OCI-LY3 (cell line): Measurements from ENCODE around the gene CTTN.

Experiments
- H2AFZ ChIP-seq: fragments of 200-600, 300-600 bp; shearing (Covaris generic); 2 replicates; pipeline ENCODE4 v1.6.0; 2014; ENCODE audit warnings: antibody characterized with exemption, low read depth, low read length
- H3K27ac ChIP-seq: fragments of 200-600, 300-600 bp; sonication (generic); 2 replicates; pipeline ENCODE4 v1.5.1; 2014; ENCODE audit warnings: mild to moderate bottlenecking, low read length, moderate library complexity, mixed read lengths
- H3K27me3 ChIP-seq: fragments of 200-600, 300-600 bp; sonication (generic); 2 replicates; pipeline ENCODE4 v1.6.1; 2014; ENCODE audit warnings: low read depth, low read length, mixed read lengths
- H3K36me3 ChIP-seq: fragments of 200-600, 300-600 bp; sonication (generic); replicated peaks from 2 replicates; pipeline ENCODE3; 2014; ENCODE audit warnings: low read depth, low read length, mixed read lengths
- H3K4me1 ChIP-seq: fragments of 300-600, 200-600 bp; sonication (generic); 2 replicates; pipeline ENCODE4 v1.6.1; 2014; ENCODE audit warnings: low read length, mixed read lengths
- H3K4me2 ChIP-seq: fragments of 200-600, 300-600 bp; sonication (generic); 2 replicates; pipeline ENCODE4 v1.6.1; 2014; ENCODE audit warnings: low read length, mixed read lengths
- H3K4me3 ChIP-seq: fragments of 300-600, 200-600 bp; sonication (generic); 2 replicates; pipeline ENCODE4 v1.5.1; 2014; ENCODE audit warnings: antibody characterized with exemption, mild to moderate bottlenecking, low read length, moderate library complexity
- H3K79me2 ChIP-seq: fragments of 300-600, 200-600 bp; shearing (Covaris generic); 2 replicates; pipeline ENCODE4 v1.6.1; 2014; ENCODE audit warnings: mild to moderate bottlenecking, low read length, mixed read lengths
- H3K9ac ChIP-seq: fragments of 300-600, 200-600 bp; shearing (Covaris generic); 2 replicates; pipeline ENCODE4 v1.6.0; 2014; ENCODE audit warnings: mild to moderate bottlenecking, low read length, moderate library complexity
- H3K9me3 ChIP-seq: fragments of 200-600, 300-600 bp; shearing (Covaris generic); 2 replicates; pipeline ENCODE4 v1.6.1; 2014; ENCODE audit warnings: low read length, mixed read lengths; ENCODE audit not compliant: insufficient read depth
- H4K20me1 ChIP-seq: fragments of 200-600, 300-600 bp; sonication (generic); 2 replicates; pipeline ENCODE4 v1.6.1; 2016; ENCODE audit warnings: low read length, mixed read lengths; ENCODE audit not compliant: insufficient read depth
- EZH2phosphoT487 ChIP-seq: fragments of 200-600 bp; shearing (Covaris generic); IDR thresholded peaks from 2 replicates; pipeline ENCODE4 v1.6.1; 2018; ENCODE audit warnings: antibody characterized with exemption, mixed run types, low read depth
- TF ChIP-seq, protein P1 (sequence below): fragments of 200-600, 300-600 bp; sonication (generic); IDR thresholded peaks from 2 replicates; pipeline ENCODE4 v1.5.1; 2014; ENCODE audit warnings: antibody characterized with exemption, low read length, low read depth

Gene CTTN

DNA sequence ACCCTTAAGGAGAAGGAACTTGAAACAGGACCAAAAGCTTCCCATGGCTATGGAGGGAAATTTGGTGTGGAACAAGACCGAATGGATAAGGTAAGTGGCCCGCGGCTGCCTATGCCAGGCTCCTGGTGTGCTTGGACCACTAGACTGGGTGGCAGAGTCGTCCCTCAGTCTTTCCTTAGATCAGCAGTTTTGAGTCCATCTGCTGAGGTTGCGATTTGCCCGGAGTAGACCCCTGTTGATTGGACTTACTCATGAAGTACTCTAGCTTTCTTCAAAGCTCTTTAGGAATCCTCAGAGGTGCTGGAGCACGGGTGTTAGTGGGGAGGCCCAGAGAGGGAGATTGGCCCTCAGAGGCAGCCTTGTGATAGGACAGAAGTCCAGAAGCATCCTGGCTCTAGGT, 11.5 kb downstream of the CTTN start:
- no peak overlapping the region for H3K9ac ChIP-seq
- H4K20me1 ChIP-seq: peaks cover 15% of the 10 kb centered on the region
- no peaks in the 10 kb centered on the region for H3K79me2 ChIP-seq
- H3K27me3 ChIP-seq: no peaks in the 10 kb centered on the region
- H3K36me3 ChIP-seq: peaks cover 58% of the 10 kb centered on the region
- H3K4me1 ChIP-seq: no peaks in the 10 kb centered on the region
- TF ChIP-seq EZH2phosphoT487: no peak
- TF ChIP-seq, protein P1, sequence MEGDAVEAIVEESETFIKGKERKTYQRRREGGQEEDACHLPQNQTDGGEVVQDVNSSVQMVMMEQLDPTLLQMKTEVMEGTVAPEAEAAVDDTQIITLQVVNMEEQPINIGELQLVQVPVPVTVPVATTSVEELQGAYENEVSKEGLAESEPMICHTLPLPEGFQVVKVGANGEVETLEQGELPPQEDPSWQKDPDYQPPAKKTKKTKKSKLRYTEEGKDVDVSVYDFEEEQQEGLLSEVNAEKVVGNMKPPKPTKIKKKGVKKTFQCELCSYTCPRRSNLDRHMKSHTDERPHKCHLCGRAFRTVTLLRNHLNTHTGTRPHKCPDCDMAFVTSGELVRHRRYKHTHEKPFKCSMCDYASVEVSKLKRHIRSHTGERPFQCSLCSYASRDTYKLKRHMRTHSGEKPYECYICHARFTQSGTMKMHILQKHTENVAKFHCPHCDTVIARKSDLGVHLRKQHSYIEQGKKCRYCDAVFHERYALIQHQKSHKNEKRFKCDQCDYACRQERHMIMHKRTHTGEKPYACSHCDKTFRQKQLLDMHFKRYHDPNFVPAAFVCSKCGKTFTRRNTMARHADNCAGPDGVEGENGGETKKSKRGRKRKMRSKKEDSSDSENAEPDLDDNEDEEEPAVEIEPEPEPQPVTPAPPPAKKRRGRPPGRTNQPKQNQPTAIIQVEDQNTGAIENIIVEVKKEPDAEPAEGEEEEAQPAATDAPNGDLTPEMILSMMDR: no peak
- H3K9me3 ChIP-seq: no peaks in the 10 kb centered on the region
- no peak overlapping the region for H3K4me2 ChIP-seq
- H3K4me3 ChIP-seq: no peak overlapping the region
- no peak overlapping the region for H3K27ac ChIP-seq
- H2AFZ ChIP-seq: no peak overlapping the region

DNA sequence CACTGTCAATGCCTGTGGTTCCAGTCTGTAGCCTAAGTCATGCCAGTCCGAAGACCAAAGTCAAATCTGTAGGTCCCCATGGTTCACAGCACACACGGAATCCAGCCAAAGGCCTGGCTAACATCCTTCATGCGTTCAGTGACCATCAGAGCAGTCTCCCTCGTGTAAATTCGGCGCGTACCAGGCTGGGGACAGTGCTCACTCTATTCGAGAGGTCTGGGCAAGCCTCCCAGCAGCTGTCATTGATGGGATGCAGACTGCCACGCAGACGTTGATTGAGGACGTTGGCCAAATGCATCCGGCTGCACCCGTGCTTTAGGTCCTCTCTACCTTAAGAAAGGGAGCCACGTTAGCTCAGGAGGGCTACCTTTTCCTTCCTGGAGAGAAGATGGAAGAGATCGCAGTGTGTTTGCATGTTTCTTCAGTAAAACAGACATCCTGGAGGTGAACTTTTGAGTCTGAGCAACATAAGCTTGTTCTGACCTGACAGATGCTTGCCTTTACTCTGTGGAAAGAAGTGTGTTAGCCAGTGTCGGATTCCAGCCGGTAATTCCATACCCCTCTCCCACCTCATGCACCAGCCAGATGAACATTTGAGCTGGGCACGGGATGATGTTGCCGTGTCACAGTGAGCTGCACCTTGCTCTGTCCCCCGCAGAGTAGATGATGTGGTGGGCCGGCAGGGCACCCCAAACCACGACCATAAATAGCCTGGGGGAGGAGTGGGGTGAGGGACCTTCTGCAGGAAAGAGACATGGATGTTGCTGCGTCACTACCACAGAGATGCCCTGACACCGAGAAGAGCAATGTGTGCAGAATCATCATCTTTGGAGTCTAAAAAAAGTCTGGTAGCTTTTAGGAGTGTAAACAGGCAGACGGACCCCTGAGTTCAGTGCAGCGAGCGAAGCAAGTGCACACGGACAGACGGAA, 12.2 kb downstream of the CTTN start:
- Histone ChIP-seq H3K9ac (no peak overlapping the region), H3K27me3 (no peaks in the 10 kb centered on the region), H3K27ac (no peak overlapping the region), H3K4me2 (no peak overlapping the region), H4K20me1 (peaks cover 9% of the 10 kb centered on the region), H3K79me2 (no peaks in the 10 kb centered on the region), H2AFZ (no peak overlapping the region), H3K4me3 (no peak overlapping the region), H3K4me1 (no peaks in the 10 kb centered on the region), H3K9me3 (no peaks in the 10 kb centered on the region), H3K36me3 (peaks cover 57% of the 10 kb centered on the region)
- TF ChIP-seq EZH2phosphoT487: no peak
- TF ChIP-seq, protein P1: no peak

DNA sequence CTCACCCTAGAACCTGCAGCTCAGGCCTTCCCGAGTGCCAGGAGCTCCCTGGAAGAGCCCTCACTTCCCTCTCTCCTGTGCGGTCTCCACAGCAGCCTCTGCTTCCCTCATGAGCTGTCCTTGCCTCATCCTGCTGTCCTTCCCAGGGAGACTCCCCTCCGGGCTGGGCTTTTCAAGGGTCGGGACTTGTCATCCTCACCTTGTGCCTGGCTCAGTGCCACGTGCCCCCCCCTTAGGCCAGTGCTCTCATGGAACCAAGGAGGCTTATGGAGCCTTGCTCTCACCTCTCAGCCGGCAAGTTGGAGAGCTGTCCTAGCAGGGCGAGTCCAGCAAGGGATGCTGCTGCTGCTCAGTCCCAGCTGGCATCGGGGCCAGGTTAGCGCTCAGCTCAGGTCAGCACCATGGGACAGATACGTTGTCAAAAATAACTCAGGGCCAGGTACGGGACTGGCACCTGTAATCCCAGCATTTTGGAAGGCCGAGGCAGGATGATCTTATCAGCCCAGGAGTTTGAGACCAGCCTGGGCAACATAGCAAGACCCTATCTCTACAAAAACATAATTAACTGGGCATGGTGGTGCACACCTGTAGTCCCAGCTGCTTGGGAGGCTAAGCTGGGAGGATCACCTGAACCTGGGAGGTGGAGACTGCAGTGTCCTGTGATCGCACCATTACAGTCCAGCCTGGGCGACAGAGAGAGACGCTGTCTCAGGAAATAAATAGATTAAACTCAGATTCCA, 13.6 kb downstream of the CTTN start:
- no peak overlapping the region for H3K27ac ChIP-seq
- H4K20me1 ChIP-seq: peaks cover 8% of the 10 kb centered on the region
- no peak overlapping the region for H3K4me2 ChIP-seq
- TF ChIP-seq EZH2phosphoT487: no peak
- TF ChIP-seq, protein P1: no peak
- no peaks in the 10 kb centered on the region for H3K27me3 ChIP-seq
- no peaks in the 10 kb centered on the region for H3K4me1 ChIP-seq
- no peaks in the 10 kb centered on the region for H3K9me3 ChIP-seq
- H3K79me2 ChIP-seq: no peaks in the 10 kb centered on the region
- H3K4me3 ChIP-seq: no peak overlapping the region
- no peak overlapping the region for H3K9ac ChIP-seq
- H3K36me3 ChIP-seq: peaks cover 61% of the 10 kb centered on the region
- H2AFZ ChIP-seq: no peak overlapping the region

DNA sequence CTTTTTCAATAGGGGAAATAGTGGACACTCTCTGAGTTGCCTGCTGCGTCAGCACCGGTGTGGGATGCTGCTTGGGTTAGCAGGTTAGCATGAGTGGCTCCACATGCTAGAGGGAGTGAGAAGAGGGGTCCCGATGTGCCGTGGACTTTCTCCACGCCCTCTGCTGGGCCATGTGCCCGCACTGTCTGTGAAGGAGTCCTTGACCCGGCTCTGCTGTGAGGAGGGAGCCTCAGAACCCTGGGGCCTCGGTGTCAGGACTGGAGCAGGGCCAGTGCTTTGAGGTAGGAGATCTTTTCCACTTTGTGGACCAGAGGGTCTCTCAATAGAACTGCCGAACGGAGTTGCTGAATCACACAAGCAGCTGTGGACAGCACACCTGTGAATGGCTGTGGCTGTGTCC, 14.8 kb downstream of the CTTN start:
- Histone ChIP-seq H3K36me3 (peaks cover 56% of the 10 kb centered on the region), H3K79me2 (no peaks in the 10 kb centered on the region), H3K4me3 (no peak overlapping the region), H4K20me1 (peaks cover 8% of the 10 kb centered on the region), H3K4me2 (no peak overlapping the region), H3K27ac (no peak overlapping the region), H3K9me3 (no peaks in the 10 kb centered on the region), H3K4me1 (no peaks in the 10 kb centered on the region), H3K27me3 (no peaks in the 10 kb centered on the region), H2AFZ (no peak overlapping the region), H3K9ac (no peak overlapping the region)
- TF ChIP-seq, protein P1: no peak
- TF ChIP-seq EZH2phosphoT487: no peak
